CD4-positive, alpha-beta T cell treated with Interleukin-17A for 4 hours (primary cell): ENCODE results near the gene CYLD.

Experiments
- DNase-seq: peaks from one replicate; pipeline ENCODE4 v3.0.0-alpha.2; 2020; ENCODE audit warnings: mixed read lengths

Gene CYLD

DNA sequence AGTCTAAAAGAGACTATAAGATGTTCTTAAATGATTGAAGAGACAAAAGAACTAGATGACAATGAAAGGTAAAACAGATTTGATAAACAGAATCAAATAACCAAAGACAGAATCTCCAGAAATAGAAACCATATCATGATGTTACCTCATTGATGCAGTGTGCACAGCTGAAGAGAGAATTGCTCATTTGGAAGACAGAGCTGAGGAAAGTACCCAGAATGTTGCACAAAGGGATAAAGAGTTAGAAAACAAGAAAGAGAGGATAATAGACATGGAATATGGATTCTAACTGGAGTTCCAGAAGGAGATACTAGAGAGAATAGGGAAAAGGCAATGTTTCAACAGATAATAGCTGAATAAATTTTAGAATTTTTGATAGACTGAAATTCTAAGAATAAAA, 47.9 kb downstream of the CYLD start:
- DNase-seq = no peak

DNA sequence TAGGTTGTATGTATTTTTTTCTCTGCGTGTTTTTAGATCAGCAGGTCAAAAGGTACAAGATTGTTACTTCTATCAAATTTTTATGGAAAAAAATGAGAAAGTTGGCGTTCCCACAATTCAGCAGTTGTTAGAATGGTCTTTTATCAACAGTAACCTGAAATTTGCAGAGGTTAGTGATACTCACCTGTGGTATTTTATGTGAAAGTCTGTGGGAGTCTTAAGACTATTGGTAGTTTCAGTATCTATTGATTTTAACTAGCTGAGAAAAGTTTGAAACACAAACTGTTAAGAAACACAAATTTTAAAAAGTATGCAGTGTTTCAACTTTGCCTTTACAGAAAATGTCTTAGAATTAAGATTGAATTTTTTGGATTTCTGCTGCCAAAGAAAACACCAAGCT, 49.6 kb downstream of the CYLD start:
- DNase-seq = no peak

DNA sequence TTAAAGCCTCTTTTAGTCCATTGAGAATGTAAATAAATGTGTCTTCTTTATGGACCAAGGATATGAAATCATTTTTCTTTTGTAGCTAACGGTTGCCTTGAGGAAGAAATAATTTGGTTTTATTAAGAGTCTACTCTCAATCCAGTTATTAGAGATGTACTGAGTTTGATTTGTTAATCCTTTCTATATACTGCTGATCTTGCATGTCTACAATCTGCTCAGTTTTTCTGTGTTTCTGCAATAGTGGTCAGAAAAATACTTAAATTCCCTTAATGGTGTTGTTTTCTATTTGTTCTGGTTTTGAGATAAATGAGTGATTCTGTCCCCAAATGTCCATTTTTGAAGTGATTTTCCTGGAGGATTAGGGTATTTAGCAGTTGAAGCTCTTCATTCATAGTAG, 54.9 kb downstream of the CYLD start:
- no peak for DNase-seq

DNA sequence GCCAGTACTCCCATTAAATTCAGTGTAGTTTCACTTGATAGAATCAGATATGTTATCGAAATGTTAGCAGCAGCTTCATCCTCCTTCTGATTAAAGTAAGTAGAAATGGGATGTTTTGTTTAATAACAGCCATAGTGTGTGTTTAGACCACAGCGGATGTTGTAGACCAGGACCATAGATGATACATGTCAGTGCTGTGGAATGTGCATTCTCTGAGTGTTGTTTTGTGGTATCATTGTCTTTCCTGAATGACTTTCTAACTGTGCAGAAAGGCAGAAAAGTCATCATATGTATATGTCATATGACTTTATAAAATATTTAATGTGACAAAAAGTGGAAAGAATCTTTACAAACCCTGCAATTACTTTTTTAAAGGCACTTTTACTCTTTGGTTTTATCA, 55.6 kb downstream of the CYLD start:
- no peak for DNase-seq

DNA sequence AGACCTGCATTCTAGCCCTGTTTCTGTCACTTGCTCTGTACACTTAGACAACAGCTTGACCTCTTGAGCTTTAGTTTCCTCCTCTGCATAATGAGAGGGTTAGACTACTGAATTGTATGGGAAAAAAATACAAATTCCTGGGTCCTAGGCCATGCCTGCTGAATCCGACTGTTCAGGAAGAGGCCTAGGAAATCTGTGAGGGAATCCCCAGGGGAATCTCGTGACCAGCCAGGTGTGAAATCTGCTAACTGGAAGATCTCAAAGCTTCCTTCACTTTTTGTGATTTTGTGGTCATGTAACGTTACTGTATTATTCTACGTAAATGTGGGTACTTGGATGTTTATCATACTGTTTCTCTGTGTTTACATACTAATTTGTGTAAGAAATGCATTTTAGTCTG, 58.2 kb downstream of the CYLD start:
- DNase-seq = no peak

DNA sequence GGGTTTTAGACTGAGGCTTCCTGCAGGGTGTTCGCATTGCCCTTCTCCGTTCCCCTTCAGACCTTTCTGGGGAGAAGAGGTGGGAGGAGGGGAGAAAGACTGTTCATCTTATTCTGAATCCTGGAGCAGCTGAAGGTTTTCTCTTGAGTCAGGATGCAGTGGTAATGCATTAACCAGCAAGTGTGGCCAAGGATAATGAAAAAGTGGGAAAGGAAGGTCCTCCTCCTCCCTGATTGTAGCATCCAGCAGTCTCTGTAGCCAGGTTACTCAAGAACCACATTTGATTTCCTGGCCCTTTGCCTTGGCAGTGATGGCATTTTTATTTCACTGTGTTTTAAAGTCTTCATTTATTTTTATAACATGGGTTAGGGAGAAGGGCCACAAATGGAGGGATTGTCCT, 59.1 kb downstream of the CYLD start:
- DNase-seq = no peak

DNA sequence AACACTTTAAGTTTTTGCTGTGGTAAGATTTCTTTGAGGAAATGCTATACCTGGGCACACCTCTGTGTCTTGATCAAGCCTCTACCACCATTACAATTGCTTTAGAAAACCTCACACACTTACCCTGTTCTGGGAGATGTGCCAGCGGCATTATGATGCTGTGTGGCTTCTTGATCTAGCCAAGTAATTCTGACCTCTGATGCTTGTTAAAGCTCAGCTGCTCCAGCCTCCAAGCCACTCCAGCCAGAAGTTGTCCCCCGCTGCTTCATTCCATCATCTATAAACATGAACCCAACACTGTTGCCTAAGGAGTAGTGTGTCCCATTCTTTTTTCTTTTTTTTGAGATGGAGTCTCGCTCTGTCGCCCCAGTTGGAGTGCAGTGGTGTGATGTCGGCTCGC, 60.1 kb downstream of the CYLD start:
- DNase-seq = no peak

DNA sequence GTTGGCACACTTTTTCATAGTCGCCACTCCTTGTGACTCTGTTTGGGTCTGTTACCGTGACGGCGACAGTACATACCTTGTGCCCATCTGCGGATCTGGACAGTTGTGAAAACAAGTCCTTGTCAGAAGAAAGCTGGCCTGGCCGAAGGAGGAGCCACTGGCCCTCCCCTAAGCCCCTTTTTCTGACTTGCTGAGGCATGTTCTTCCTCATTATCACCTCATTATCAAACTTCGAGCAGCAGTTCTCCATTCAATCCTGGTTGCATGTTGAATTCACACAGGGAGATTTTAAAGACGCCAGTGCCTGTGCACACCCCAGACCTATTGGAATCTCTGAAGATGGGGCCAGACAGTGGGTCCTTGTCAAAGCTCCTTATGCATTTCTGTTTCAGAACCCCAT, 61.1 kb downstream of the CYLD start:
- DNase-seq = no peak

DNA sequence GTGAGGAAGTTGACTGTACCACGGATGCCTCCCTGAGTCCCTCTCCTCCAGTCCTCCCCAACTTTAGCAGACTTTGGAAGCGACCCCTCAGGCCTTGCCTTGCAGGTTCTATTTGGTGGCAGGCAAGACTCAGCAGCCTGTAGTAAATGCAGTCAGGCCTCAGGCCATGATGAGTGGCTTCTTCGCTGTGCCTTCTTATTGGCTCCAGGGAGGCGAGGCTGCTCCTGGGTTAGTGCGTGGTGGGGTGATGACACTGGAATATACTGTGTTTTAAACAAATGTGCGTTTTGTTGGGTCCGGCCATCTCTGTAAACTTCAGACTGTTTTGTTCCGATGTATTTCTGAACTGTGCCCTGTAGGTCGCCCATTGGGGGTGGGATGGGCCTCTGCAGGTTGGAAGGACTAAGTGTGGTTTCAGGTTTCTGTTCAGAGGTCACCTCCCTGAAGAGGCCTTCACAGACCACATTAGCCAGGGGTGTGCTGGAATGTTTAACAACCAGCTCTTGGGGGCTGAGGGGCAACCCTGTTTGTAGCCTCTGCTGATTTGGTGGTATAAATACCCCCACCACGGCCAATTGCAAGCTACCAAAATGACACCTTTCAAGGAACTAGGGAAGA, 62.5 kb downstream of the CYLD start:
- DNase-seq = no peak

DNA sequence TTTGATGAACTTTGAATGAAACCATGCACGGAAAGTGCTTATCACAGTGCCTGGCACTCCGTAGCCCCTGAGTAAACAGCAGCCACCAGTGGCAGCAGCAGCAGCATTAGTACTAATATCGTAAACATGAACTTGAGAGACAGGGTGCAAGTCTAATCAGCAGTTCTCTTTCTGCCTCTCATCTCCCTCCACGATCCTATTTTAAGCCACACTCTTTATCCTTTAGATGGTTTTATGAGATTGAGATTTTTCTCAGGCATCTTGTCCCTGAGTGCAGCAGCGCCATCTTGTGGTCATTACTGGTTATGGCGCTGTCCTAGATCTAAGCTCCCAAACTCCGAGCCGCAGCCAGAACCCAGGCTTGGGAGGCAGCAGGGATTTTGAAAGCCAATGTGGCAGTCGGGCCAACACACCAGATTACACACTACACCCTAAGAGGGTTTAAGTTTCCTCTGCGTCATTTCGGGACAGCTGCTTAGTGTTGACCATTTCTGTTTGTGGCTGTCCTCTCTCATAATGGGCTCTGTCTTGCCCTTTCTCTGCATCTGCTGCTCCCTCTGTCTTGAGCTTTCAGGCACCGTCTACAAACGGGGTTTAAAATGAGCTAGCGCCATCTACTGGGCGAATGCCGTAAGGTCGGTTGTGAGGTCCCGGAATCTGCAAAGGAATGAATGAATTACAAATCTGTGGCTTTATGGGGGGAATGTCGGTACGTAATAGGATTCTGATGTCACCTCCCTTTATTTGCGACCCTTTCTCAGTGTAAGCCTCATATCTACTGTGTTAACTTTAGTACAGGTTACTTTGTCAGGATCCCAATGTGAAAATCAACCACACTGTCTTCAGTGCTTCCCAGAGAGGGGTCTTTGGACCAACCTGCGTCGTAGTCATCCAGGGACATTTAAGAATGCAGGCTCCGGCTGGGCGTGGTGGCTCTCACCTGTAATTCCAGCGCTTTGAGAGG, 64.5 kb downstream of the CYLD start:
- DNase-seq = peak; percentile 88

DNA sequence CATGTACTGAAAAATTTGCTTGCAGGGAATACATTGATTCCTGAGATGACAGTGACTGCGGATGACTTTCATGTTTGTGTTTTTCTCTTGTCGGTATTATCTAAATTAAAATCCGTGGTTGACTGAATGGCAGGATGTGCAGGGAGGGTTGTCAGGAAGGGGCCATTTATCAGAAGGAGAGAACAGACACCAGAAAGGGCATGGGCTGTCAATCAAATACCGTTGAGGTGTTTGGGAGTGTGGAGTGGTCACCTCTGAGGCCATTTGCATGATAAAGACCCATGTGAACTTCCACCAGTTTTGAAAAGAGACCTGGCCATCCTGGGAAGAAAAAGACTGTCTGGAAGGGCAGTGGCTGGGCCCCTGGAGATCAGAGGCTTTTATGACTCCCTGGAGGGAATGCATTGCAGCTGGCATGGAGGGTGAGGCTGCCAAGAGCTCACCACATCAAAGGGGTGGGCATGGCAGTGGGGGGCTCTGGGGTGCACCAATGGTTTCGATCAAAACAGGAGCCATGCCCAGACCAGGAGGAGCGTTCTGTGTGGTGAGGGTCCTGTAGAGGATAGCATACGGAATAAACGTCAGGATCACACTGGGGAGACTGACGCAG, 67.1 kb downstream of the CYLD start:
- DNase-seq = no peak

DNA sequence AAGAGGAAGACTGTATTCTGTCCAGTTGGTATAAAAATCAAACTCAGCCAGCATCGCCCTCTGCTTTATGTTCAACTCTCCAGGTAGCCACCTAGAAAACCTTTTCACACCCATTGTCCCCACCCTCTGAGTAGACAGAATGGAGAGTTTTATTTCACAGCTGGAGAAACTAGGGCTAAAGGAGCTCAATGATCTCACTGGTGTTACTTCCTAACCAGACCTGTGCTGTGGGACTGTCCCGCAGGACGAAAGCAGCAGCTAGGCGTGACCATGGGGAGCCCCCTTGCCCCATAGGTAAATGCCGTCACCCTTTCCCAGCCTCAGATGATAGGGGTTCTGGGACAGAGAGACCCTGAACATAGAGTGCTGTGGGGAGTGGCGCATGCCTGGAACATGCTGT, 67.7 kb downstream of the CYLD start:
- DNase-seq = no peak

DNA sequence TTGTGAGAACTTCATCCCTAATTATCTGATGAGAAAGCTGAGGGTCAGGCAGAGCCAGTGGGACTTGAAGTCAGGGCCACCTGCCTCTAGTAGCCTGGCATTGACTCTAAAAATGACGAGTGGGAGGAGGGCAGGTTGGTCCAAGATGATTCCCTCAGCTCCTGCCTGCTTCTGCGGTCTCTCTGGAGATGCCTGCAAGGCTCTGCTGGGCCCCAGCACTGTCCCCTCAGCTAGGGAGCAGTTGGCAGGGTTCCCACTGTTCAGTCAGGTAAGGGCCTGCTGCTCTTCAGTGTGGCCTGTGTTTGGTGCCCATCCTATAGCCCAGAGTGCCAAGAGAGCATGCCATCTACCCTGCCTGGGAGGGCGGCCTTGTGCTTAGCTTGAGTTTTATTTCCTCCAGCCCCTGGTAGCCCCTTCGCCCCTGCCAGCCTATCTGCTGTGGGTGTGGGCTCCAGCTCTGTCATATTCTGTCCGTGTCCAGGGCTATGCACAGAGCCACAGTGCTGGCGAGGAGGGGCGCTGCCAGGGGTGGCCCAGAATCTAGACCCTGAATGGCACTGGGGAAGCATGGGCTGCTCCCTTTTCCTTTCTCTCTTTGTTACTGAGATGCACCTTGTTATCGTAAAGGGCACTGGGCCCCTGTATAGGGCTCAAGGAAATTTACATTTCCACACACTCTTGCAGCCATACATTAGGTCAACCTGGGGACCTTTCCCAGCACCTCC, 68.5 kb downstream of the CYLD start:
- no peak for DNase-seq

DNA sequence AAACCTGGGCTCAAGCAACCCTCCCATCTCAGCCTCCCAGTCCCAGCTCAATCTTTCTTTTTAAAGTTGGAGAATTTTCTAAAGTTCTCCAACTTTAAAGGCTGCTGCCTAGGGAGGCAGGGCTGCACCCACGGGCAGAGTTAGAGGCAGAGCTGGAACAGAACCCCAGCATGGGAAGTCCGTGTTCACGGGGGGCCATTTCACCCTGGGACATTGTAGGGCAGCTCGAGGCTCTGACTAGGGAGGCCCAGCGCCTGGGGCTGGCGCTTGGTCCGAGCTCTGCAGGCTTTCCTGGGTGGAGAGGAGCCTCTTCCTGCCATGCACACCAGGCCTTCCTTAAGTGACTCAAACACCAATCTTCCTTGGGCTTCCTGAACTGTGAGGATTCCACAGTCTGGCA, 70.2 kb downstream of the CYLD start:
- no peak for DNase-seq

DNA sequence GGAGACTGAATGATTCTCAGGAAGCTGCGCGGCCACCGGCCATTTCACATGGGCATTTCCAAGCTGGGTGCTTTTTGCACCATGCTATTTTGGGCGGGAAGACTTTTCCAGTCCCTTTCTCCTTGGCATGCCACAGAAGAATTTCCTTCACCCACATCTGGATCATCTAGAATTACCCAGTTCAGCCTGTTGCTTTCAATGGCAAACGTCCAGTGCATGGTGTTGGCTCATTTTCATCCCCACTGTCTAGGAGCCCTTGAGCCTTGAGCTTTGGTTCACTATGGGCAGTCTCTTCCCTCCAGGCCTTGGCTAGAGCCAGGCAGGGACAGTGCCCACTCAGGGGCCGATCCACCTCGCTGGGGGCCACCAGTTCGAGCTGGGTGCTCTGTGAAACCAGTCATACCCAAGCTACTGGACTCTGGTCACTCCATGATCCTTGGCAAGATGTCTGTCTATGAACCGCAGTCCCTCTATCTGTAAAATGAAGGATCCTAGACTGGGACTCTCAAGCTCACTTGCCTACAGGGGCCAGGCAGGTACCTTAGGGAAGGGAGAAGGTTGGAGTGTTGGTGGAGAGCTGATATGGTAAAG, 71.1 kb downstream of the CYLD start:
- DNase-seq = no peak

DNA sequence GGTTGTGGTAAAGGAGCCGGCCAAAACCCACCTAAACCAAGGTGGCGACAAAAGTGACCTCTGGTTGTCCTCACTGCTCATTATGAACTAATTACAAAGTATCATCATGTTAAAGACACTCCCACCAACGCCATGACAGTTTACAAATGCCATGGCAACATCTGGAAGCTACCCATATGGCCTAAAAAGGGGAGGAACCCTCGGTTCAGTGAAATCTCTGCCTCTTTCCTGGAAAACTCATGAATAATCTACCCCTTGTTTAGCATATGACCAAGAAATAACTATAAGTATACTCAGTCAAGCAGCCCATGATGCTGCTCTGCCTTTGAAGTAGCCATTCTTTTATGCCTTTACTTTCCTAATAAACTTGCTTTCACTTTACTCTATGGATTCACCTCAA, 72.2 kb downstream of the CYLD start:
- no peak for DNase-seq

DNA sequence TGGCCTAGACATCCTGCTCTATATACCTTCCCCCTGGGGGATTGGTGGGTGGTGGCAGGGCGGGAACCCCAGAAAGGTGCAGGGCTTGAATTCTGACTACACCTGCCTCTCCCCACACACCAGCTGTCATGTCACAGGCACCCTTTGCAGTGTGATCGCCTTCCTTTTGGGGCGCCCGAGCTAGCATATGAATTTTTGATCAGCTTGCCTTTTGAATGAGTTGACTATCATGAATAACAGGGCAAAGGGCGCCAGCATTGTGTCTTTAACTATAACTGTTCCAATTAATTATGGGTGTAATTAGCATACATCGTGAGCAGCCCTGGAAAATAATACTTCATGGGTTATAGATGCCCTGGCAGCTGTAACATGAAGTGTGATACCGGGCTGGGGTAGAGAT, 72.7 kb downstream of the CYLD start:
- DNase-seq = no peak

DNA sequence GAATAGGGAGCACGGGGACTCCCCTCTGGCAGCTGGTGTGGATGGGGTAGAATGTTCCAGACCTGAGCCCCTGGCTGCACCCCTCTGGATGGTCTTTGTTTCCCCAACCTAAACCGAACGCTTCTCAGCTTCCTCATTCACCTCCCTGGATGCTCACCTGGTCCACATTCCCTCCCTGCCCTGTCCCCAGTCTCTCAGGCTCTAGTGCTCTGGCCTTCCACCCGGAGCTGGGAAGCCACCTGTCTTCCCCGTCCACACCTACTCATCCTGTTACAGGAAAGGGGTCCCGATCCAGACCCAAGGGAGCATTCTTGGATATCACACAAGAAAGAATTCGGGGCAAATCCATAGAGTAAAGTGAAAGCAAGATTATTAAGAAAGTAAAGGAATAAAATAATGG, 73.5 kb downstream of the CYLD start:
- DNase-seq = no peak

DNA sequence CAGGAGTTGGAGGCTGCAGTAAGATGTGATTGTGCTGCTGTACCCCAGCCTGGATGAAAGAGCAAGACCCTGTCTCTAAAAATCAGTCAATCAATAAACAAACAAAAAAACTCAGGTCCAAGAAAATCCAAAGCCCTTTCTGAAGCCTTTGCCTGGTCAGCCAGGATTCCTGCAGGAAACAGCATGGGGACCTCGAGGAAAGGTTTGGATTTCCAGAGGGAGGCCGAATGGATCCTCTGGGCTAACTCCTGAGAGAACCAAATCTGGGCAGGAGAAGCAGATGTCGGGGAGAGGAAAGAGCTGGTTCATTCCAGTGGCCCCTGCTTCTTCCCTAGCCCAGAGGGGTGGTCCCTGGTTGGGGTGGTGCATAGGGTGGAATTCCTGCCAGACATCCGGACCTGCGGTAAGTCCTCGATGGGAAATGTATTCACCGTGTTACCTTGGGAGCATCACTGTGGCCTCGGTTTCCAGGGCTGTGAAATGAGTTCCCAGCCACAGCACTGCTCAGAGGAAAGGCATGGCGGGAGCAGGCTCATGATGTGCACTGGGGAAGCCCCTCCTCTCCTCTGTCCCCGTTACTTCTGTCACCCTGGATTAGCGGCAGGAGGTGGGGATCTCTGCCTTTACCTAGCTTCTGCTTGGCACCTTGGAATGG, 75.1 kb downstream of the CYLD start:
- no peak for DNase-seq

DNA sequence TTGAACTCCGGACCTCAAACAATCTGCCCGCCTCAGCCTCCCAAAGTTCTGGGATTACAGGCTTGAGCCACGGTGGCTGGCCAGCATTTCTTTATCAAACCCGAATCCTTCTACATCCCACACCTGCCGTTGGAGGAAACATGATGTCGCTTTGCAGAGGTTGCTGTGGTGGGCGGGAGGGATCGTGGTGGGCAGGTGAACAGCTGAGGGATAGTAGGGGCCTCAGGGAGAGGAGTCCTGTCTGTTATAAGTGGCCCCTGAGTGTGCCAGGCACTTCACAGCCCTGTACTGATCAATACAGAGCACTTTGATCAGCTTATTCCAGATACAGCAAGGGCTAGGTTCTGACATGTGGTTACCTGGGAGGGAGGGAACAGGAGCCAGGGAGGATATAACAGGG, 76.5 kb downstream of the CYLD start:
- no peak for DNase-seq

DNA sequence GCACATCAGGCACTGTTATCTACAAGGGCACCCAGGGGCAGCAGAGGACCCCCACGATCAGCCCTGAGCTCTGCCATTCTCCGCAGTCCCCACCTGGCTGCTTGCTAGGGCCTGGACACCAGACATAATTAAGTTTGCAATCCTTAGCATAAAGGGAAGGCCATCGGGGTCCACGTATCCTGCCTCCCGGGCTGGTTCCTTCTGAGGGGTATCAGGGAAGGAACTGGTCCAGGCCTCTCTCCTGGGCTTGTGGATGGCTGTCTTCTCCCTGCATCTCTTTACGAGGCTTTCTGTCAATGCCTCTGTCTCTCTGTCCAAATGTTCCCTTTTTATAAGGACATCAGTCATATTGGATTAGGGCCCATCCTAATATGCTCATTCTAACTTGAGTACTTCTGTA, 77.8 kb downstream of the CYLD start:
- no peak for DNase-seq

DNA sequence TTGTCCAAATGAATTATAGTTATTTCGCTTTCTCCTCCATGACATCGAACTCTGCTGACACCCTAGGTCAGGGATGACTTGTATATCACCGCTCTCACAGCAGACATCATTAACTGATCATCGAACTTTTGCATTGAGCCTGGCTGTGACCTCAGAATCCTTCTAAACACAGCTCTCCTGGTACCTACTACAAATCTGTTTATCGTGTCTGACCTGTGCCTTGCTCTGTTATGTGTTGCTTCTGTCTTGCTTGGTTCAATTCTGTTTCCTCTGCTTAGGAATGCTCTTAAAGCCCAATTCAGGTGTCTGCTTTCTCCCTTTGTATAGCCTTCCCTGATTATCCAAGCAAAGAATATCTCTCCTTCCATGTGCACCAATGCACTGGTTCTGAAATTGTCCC, 78.3 kb downstream of the CYLD start:
- no peak for DNase-seq

DNA sequence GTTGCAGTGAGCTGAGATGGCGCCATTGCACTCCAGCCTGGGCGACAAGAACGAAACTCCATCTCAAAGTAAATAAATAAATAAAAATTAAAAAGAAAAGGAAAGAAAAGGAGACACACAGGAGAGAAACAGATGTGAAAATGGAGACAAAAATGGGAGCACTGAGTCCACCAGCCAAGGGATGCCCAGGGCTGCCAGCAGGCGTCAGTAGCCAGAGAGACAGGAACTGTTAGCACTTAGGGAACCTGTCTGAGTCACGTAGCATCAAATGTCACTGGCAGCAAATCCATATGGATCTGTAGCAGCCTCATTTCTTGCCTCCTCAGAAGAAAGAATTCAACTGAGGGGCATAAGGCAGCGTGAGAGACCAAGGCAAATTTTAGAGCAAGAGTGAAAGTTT, 79.7 kb downstream of the CYLD start:
- DNase-seq = no peak
